ENCODE data around the gene SPSB4.

Gene SPSB4

DNA sequence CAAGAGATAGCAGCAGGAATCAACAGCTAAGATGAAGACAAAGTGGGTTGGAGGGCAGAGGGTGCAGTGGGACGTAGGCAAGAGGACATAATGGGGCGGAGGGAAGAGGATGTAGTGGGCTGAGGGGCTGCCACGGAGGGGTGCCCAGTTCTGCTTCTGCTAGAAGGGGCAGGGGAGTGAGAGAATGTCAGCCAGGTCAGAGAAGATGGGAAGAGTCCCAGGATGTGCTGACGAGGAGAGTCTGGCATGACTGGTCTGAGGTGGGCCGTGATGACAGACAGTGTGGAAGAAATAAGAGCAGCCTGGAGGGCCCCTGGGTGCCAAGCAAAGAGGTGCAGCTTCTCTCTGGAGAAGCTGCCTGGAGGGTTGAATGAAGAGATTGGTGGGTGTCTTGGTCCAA, 4.0 kb downstream of the SPSB4 start:
- TF ChIP-seq, protein P1, sequence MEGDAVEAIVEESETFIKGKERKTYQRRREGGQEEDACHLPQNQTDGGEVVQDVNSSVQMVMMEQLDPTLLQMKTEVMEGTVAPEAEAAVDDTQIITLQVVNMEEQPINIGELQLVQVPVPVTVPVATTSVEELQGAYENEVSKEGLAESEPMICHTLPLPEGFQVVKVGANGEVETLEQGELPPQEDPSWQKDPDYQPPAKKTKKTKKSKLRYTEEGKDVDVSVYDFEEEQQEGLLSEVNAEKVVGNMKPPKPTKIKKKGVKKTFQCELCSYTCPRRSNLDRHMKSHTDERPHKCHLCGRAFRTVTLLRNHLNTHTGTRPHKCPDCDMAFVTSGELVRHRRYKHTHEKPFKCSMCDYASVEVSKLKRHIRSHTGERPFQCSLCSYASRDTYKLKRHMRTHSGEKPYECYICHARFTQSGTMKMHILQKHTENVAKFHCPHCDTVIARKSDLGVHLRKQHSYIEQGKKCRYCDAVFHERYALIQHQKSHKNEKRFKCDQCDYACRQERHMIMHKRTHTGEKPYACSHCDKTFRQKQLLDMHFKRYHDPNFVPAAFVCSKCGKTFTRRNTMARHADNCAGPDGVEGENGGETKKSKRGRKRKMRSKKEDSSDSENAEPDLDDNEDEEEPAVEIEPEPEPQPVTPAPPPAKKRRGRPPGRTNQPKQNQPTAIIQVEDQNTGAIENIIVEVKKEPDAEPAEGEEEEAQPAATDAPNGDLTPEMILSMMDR (conservative IDR thresholded peaks at IDR 0.05; ENCODE audit: low read depth, low read length): no peak
- DNase-seq (ENCODE audit: low read depth): no peak
- H3K4me3 ChIP-seq (ENCODE audit: low read length): no peak overlapping the region

DNA sequence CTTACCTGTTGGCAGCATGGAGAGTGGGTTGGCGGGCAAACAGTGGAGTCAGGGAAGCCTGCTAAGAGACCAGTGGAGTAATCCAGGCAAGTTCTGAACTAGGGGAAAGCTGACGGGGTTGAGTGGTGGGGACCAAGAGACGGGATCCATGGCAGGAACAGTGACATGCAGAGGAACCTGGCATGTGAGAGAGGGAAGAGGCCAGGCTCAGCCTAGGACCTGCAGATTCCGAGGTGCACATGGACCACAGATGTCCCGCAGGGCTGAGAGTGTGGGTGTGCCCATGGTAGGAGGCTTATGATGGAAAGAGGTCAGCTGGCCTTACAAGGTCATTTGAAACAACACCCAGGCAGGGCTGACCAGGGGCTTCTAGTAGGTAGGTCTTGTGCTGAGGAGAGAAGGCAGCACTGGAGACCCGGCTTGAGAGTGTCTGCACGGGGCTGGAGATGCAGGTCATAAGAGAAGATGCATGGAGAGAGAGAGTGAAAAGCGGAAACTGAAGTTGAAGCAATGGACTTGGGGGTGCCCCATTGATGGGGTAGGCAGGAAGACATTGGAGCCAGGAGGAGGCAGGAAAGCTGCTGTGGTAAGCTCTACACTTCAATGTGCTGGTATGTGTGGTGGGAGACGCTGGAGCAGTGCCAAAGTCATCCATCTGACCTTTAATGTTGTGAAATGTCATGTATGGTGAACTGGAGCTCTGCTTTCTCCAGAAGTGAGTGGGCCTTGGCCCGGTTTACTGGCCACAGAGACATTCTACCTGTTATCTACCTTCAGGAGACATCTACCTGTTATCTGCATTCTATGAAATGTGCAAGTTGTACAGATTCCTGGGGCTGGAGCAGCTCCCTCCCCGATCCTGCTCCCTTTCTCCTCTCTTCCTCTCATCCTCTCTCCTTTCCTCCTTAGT, 4.6 kb downstream of the SPSB4 start:
- no peak overlapping the region for H3K4me3 ChIP-seq (ENCODE audit: low read length)
- no peak for DNase-seq (ENCODE audit: low read depth)
- TF ChIP-seq, protein P1 (conservative IDR thresholded peaks at IDR 0.05; ENCODE audit: low read depth, low read length): no peak

DNA sequence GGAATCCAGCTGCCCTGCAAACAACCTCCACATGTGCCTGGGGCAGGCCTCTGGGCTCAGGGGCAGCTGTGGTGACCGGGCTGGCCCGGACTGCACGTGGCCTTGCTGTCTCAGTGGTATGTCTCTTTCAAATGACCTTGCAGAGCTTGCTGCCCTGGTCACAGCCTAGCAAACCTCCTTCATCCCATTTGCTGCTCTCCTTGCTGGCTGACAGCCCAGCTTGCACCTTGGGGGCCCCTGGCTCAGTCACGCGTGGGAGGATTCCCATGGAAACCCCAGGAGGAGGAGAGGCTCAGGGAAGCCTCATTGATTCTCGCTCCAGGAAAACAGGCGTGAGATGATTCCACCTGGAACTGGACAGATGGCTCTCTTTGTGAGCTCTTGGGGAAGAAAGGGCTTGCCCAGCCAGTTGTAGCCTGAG, 5.6 kb downstream of the SPSB4 start:
- TF ChIP-seq, protein P1 (conservative IDR thresholded peaks at IDR 0.05; ENCODE audit: low read depth, low read length): no peak
- DNase-seq (ENCODE audit: low read depth): no peak
- no peak overlapping the region for H3K4me3 ChIP-seq (ENCODE audit: low read length)

DNA sequence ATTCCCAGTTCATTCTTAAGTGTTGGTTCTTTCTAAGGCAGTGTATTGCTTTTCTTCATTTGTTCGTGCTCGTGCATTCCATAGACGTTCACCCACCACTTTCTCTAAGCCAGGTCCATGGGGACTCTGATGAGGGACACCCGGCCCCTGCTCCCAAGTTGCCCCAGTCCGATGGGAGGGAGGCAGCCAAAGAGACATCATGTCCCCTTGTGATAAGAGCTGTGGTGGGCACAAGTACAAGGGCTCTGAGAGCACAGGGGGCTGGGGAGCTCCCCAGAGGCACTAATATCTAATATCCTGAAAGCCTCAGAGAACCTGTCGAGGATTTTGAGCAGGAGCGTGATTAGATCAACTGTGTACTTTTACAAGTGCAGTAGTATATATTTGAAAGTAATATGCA, 6.3 kb downstream of the SPSB4 start:
- TF ChIP-seq, protein P1 (conservative IDR thresholded peaks at IDR 0.05; ENCODE audit: low read depth, low read length): no peak
- H3K4me3 ChIP-seq (ENCODE audit: low read length): no peak overlapping the region
- DNase-seq (ENCODE audit: low read depth): no peak

DNA sequence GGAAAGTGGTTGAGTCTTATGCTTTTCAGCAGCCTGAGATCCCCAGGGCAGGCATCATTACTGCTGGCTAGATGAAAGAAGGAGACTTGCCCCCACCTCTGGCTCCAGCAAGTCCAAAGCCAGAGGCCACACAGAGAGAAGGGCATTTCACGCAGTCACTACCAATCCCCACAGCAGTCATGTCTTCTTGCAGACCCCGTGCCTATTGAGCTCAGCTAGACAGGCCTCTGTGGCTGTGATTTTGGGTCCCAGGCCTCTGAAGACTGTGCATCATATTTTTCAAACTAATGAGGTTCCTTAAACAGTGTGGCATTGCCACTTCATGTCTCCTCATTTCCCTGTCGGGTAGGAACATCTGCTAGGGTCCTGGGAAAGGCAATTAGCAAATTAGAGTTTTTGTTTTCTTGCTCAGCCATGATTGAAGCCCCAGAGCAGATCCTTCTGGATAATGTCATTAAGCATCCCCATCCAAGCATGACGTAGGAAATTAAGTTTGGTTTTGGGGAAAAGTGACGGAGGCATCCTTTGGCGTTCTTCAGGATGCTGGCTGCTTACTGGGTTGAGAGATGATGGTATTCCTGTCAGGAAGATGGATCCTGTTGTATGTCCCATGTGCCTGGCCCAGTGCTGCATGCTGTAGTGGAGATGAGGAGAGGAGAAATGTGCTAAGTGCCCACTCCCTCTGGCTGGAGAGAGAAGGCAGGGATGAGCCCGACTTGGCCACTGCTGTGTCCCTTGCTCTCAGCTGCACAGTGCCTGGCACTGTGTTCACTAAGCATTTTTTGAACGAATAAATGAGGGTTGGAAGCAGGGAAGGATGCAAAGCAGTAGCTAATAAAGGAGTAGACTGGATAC, 7.0 kb downstream of the SPSB4 start:
- no peak for DNase-seq (ENCODE audit: low read depth)
- TF ChIP-seq, protein P1 (conservative IDR thresholded peaks at IDR 0.05; ENCODE audit: low read depth, low read length): no peak
- no peak overlapping the region for H3K4me3 ChIP-seq (ENCODE audit: low read length)

DNA sequence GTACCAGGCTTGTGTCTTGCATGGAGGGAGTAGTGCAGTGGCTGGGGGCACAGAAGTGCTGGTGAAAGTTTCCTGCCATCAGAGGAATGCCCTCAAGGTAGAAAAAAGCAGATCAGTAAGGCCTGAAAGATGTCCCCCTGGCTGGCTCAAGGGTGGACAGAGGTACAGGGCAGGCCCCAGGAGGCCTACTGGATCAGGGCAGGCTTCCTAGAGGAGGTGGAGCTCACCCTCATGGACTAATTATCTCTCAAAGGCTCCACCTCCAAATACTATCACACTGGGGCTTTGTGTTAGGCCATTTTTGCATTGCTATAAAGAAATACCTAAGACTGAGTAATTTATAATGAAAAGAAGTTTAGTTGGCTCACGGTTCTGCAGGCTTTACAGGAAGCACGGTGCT, 7.8 kb downstream of the SPSB4 start:
- TF ChIP-seq, protein P1 (conservative IDR thresholded peaks at IDR 0.05; ENCODE audit: low read depth, low read length): no peak
- no peak overlapping the region for H3K4me3 ChIP-seq (ENCODE audit: low read length)
- no peak for DNase-seq (ENCODE audit: low read depth)

All from retinal pigment epithelial cell (primary cell).